Fibroblast of the conjunctiva (primary cell): ENCODE data around the gene AMT.
"Not testable (repeated sequence)": the region's sequence is repeated elsewhere in the genome, so short reads cannot be mapped to it uniquely, and the experiment has no call there.

Experiments used
- DNase-seq: peaks from one replicate; pipeline ENCODE4 v3.0.0-alpha.2; 2010; ENCODE audit warnings: low read depth

Gene AMT

GRCh38 chr3:49421890-49422378 is 339 bp downstream of the AMT start:
- no peak for DNase-seq

GRCh38 chr3:49417516-49418120 is 4.7 kb downstream of the AMT start:
- no peak for DNase-seq

- no peak for DNase-seq
Measured at GRCh38 chr3:49416867-49417266, 5.4 kb downstream of the AMT start.

- DNase-seq, result no peak
Measured at GRCh38 chr3:49415931-49416601, 6.2 kb downstream of the AMT start.

GRCh38 chr3:49414753-49415152 is 7.5 kb downstream of the AMT start:
- no peak for DNase-seq

GRCh38 chr3:49413338-49413734 is 8.9 kb downstream of the AMT start:
- no peak for DNase-seq

GRCh38 chr3:49412632-49413337 is 9.5 kb downstream of the AMT start:
- no peak for DNase-seq

GRCh38 chr3:49411968-49412631 is 10.2 kb downstream of the AMT start, which contains the start of the genes RHOA and TCTA:
TSS of gene RHOA (minus strand) at chr3:49411976. CDS start at chr3:49375589, 36,387 bp downstream.
TSS of gene TCTA (plus strand) at chr3:49412423. CDS start at chr3:49412427, 4 bp downstream.
- DNase-seq, result peak; percentile 100

GRCh38 chr3:49411535-49411967 is 10.7 kb downstream of the AMT start:
- no peak for DNase-seq

GRCh38 chr3:49410846-49411534 is 11.3 kb downstream of the AMT start:
- DNase-seq, result no peak

- no peak for DNase-seq
Measured at GRCh38 chr3:49410066-49410845, 12.0 kb downstream of the AMT start.

GRCh38 chr3:49406571-49407565 is 15.4 kb downstream of the AMT start:
- DNase-seq, result no peak

GRCh38 chr3:49405570-49405969 is 16.7 kb downstream of the AMT start:
- DNase-seq, result not testable (repeated sequence)

- no peak for DNase-seq
Measured at GRCh38 chr3:49403891-49404290, 18.4 kb downstream of the AMT start.

GRCh38 chr3:49401766-49402165 is 20.5 kb downstream of the AMT start:
- no peak for DNase-seq

GRCh38 chr3:49399461-49399860 is 22.8 kb downstream of the AMT start:
- DNase-seq, result no peak

- no peak for DNase-seq
Measured at GRCh38 chr3:49397470-49397869, 24.8 kb downstream of the AMT start.

GRCh38 chr3:49391310-49391709 is 31.0 kb downstream of the AMT start:
- DNase-seq, result not testable (repeated sequence)

GRCh38 chr3:49389297-49389696 is 33.0 kb downstream of the AMT start:
- DNase-seq, result no peak
